ENCODE data around the gene CHERP.

Gene CHERP

GRCh38 chr19:16540948-16541347 lies 1.3 kb downstream of the CHERP start:
- no peak for FAIRE-seq

GRCh38 chr19:16537111-16537510 lies 5.1 kb downstream of the CHERP start:
- FAIRE-seq: no peak

- no peak for FAIRE-seq
These were observed 6.1 kb downstream of the CHERP start for GRCh38 chr19:16536130-16536529.

GRCh38 chr19:16535381-16535780 lies 6.9 kb downstream of the CHERP start:
- FAIRE-seq: no peak

GRCh38 chr19:16532440-16533234 lies 9.6 kb downstream of the CHERP start:
- no peak for FAIRE-seq

GRCh38 chr19:16531380-16531669 lies 10.9 kb downstream of the CHERP start:
- no peak for FAIRE-seq

- FAIRE-seq: no peak
These were observed 11.5 kb downstream of the CHERP start for GRCh38 chr19:16530540-16531379.

- no peak for FAIRE-seq
These were observed 12.6 kb downstream of the CHERP start for GRCh38 chr19:16529466-16530144.

- no peak for FAIRE-seq
These were observed 14.2 kb downstream of the CHERP start for GRCh38 chr19:16527971-16528521.

GRCh38 chr19:16527334-16527935 lies 14.8 kb downstream of the CHERP start:
- FAIRE-seq: no peak

GRCh38 chr19:16525751-16526481 lies 16.3 kb downstream of the CHERP start:
- no peak for FAIRE-seq

- FAIRE-seq: no peak
These were observed 17.1 kb downstream of the CHERP start for GRCh38 chr19:16524991-16525734.

- no peak for FAIRE-seq
These were observed 19.5 kb downstream of the CHERP start for GRCh38 chr19:16522559-16523377.

- no peak for FAIRE-seq
These were observed 20.4 kb downstream of the CHERP start for GRCh38 chr19:16521715-16522289.

GRCh38 chr19:16520986-16521624 lies 21.1 kb downstream of the CHERP start:
- FAIRE-seq: no peak

GRCh38 chr19:16520074-16520973 lies 21.9 kb downstream of the CHERP start:
- no peak for FAIRE-seq

GRCh38 chr19:16519230-16519687 lies 23.0 kb downstream of the CHERP start:
- FAIRE-seq: no peak

- FAIRE-seq: no peak
These were observed 23.6 kb downstream of the CHERP start for GRCh38 chr19:16518483-16519229.
